ENCODE measurements around the gene SMIM10L2A. TPM values are rescaled to one million over a fixed set of nuclear protein-coding genes. Genes with fewer than 3 reads are reported as not detected.
"Not testable (repeated sequence)": the region's sequence is repeated elsewhere in the genome, so short reads cannot be mapped to it uniquely, and the experiment has no call there.

The SMIM10L2A gene
- total and polyA plus RNA-seq, 5 donors: 3.8 to 6.3 (median 5.2) TPM

DNA sequence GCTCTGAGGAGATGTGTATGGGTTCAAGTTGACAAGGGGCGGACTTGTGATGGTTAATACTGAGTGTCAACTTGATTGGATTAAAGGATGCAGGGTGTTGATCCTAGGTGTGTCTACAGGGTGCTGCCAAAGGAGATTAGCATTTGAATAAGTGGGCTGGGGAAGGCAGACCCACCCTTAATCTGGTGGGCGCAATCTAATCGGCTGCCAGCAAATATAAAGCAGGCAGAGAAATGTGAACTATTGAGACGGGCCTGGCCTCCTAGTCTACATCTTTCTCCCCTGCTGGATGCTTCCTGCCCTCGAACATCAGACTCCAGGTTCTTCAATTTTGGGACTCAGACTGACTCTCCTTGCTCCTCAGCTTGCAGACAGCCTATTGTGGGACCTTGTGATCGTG is 26.7 kb upstream of the SMIM10L2A start:
- ATAC-seq (no peak), DNase-seq (no peak)
- intact Hi-C loops (cut with DNase I): no loop called here
- Histone ChIP-seq H3K27ac (ENCODE audit: low read length) (no peak overlapping the region), H3K27me3 (ENCODE audit: control insufficient read depth, insufficient read depth) (no peaks in the 10 kb centered on the region), H3K4me3 (ENCODE audit: low read length) (no peak overlapping the region), H3K4me1 (ENCODE audit: control insufficient read depth, insufficient read depth, low read length) (no peaks in the 10 kb centered on the region), H3K9me3 (ENCODE audit: control insufficient read depth, low read length) (no peaks in the 10 kb centered on the region)
- WGBS: 84% methylated on average over 6 of the region's 6 CpGs

DNA sequence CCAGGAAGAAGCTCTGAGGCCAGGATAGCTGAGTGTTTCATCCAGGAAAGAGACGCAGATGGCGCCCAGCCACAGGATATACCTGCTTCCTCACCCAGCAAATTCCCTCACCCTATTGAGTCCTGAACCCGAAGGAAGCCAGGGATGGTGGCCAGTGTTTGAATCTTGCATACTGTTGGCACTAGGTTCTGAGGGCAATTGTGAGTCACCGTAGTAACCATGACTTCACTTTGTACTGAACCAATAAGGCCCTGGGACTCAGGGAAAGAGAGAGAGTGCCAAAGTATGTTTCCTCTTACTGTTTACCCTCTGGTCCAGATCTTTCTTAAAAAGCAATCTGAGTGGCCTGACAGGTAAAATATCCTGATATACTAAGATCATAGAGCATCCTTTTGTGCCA is 25.6 kb upstream of the SMIM10L2A start:
- Histone ChIP-seq H3K27me3 (ENCODE audit: control insufficient read depth, insufficient read depth) (no peaks in the 10 kb centered on the region), H3K9me3 (ENCODE audit: control insufficient read depth, low read length) (no peaks in the 10 kb centered on the region), H3K27ac (ENCODE audit: low read length) (no peak overlapping the region), H3K4me1 (ENCODE audit: control insufficient read depth, insufficient read depth, low read length) (no peaks in the 10 kb centered on the region), H3K4me3 (ENCODE audit: low read length) (no peak overlapping the region)
- WGBS: 57% methylated on average over 4 of the region's 4 CpGs
- intact Hi-C loops (cut with DNase I): no loop called here
- ATAC-seq: no peak
- DNase-seq: no peak

DNA sequence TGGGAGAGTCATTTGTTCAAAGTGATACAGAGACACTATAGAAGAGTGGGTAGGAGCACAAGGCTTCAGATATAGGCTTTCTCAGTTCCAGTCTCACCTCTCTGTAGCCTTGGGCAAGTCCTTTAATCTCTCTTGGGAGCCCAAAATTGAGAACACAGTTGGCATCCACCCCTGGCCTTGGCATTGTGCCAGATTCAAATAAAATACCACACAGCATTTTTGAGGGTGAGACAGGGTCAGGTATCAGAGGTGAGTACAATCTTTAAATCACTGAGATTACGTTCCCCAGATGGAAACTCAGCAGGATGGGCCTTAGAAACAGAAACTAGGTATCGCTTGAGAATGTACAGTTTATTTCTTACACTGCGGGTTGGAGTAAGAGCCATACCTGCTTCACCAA is 25.2 kb upstream of the SMIM10L2A start:
- ATAC-seq (no peak), DNase-seq (no peak)
- Histone ChIP-seq H3K27me3 (ENCODE audit: control insufficient read depth, insufficient read depth) (no peaks in the 10 kb centered on the region), H3K4me1 (ENCODE audit: control insufficient read depth, insufficient read depth, low read length) (no peaks in the 10 kb centered on the region), H3K4me3 (ENCODE audit: low read length) (no peak overlapping the region), H3K9me3 (ENCODE audit: control insufficient read depth, low read length) (no peaks in the 10 kb centered on the region), H3K27ac (ENCODE audit: low read length) (no peak overlapping the region)
- intact Hi-C loops (cut with DNase I): no loop called here
- 96% methylated on average over 3 of the region's 3 CpGs for WGBS

DNA sequence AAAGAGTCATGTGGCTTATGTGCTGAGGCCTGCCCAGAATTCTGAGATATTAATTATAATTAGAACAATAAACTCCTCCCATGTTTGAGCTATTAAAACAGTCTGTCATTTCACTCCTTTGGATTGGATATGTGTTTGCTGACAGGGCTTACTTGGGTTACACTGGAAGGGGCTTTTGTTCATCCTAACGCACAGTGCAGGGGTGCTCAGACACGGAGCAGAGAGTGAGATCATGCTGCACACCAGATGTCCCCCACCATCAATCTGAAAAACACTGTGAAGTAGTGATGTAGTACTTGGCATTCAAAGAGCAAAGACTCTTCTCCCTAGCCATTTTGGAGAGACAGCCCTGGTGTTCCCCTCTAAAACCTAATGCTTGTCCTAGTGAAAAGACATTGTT is 24.1 kb upstream of the SMIM10L2A start:
- no peak for DNase-seq
- Histone ChIP-seq H3K9me3 (ENCODE audit: control insufficient read depth, low read length) (no peaks in the 10 kb centered on the region), H3K4me1 (ENCODE audit: control insufficient read depth, insufficient read depth, low read length) (no peaks in the 10 kb centered on the region), H3K27ac (ENCODE audit: low read length) (no peak overlapping the region), H3K27me3 (ENCODE audit: control insufficient read depth, insufficient read depth) (no peaks in the 10 kb centered on the region), H3K4me3 (ENCODE audit: low read length) (no peak overlapping the region)
- no peak for ATAC-seq
- 82% methylated on average over 2 of the region's 2 CpGs for WGBS
- intact Hi-C loops (cut with DNase I): no loop called here

DNA sequence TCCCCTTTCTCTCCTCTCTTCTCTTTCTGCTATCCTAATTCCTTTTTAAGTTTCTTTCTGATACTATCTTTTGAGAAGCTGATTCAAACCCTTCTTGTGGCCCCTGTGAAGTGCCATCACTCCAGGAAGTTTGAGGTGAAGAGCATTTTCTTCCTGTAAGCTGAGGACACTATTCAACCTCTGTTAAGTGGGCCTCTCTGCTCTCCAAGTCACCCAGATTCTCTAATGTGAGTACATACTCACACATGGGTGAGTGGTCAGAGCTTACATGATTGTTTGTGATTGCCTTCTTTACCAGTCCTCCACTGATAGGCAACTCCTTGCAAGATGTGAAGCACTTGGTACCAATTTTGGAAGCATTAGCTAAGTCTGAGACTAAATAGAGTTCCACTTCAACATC is 18.4 kb upstream of the SMIM10L2A start:
- intact Hi-C loops (cut with DNase I): no loop called here
- ATAC-seq: no peak

DNA sequence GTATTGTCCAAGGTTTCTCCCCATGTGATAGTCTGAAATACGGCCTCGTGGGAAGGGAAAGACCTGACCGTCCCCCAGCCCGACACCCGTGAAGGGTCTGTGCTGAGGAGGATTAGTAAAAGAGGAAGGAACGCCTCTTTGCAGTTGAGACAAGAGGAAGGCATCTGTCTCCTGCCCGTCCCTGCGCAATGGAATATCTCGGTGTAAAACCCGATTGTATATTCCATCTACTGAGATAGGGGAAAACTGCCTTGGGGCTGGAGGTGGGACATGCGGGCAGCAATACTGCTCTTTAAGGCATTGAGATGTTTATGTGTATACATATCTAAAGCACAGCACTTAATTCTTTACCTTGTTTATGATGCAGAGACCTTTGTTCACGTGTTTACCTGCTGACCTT is 15.3 kb upstream of the SMIM10L2A start:
- ATAC-seq; H3K27ac ChIP-seq (ENCODE audit: low read length); intact Hi-C loops (cut with DNase I); H3K9me3 ChIP-seq (ENCODE audit: control insufficient read depth, low read length); H3K27me3 ChIP-seq (ENCODE audit: control insufficient read depth, insufficient read depth); DNase-seq; H3K4me3 ChIP-seq (ENCODE audit: low read length); H3K4me1 ChIP-seq (ENCODE audit: control insufficient read depth, insufficient read depth, low read length): not testable (repeated sequence)
- 34% methylated on average over 7 of the region's 12 CpGs for WGBS

More for the DNA sequence above, 18.4 kb upstream of the SMIM10L2A start:
- DNase-seq: no peak
- H3K4me3 ChIP-seq (ENCODE audit: low read length): no peak overlapping the region
- no peak overlapping the region for H3K27ac ChIP-seq (ENCODE audit: low read length)
- H3K9me3 ChIP-seq (ENCODE audit: control insufficient read depth, low read length): no peaks in the 10 kb centered on the region
- no peaks in the 10 kb centered on the region for H3K4me1 ChIP-seq (ENCODE audit: control insufficient read depth, insufficient read depth, low read length)
- no peaks in the 10 kb centered on the region for H3K27me3 ChIP-seq (ENCODE audit: control insufficient read depth, insufficient read depth)

DNA sequence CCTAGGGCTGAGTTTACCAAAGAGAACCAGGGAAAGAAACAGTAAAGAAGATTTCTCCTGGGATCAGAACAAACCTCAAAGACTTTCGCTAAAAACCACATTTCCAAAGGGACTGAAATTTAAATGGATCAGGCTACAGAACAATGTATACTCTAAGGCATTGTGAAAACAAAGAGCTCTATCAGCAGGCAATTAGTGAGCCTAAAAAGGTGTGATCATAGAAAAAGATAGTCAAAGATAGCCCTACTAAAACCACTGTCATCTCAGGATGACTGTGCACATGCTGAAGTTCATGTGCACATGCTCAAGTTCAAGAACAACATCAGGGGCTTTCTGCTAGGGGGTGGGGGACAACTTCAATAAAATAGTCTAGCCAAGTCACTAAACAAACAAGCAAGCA is 12.9 kb upstream of the SMIM10L2A start:
- Histone ChIP-seq H3K4me1 (ENCODE audit: control insufficient read depth, insufficient read depth, low read length) (no peaks in the 10 kb centered on the region), H3K9me3 (ENCODE audit: control insufficient read depth, low read length) (no peaks in the 10 kb centered on the region), H3K27me3 (ENCODE audit: control insufficient read depth, insufficient read depth) (no peaks in the 10 kb centered on the region), H3K4me3 (ENCODE audit: low read length) (no peak overlapping the region), H3K27ac (ENCODE audit: low read length) (no peak overlapping the region)
- intact Hi-C loops (cut with DNase I): no loop called here
- DNase-seq (no peak), ATAC-seq (no peak)
- 90% methylated on average over 1 of the region's 1 CpG for WGBS

DNA sequence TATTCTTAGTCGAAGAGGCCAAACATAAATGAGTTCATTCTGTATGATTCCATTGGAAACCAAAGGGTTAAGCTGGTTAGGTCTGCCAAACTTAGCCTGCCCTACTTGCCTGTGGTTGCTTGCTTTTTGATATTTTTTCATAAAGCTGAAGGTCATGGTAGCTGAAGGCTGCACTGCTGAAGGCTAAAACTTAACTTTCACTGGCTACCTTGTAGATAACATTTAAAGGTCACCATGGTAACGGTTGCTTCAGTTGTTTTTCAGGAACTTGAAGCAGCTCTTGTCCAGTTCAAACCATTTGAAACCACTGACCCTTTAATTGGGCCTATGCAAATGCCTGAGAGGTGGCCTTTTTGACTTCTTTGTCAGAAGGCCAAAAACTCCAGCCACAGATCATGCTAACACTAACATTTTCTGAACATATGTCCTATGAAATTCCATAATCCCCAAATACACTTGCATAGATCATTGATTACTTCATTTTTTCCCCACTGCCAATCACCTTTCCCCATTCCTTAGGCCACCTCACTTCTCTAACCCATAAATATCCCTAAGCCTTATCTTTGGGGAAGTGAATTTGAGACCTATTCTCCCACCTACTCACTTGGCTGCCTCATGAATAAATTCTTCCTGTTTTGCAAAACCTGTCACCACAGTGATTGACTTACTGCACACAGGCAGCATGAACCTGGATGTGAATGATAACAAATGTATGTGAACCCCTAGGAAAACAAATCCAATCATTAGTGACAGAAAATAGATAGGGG is 10.7 kb upstream of the SMIM10L2A start:
- ATAC-seq (no peak), DNase-seq (no peak)
- intact Hi-C loops (cut with DNase I): no loop called here
- H3K27ac ChIP-seq (ENCODE audit: low read length): no peak overlapping the region
- H3K27me3 ChIP-seq (ENCODE audit: control insufficient read depth, insufficient read depth): no peaks in the 10 kb centered on the region
- H3K4me3 ChIP-seq (ENCODE audit: low read length): no peak overlapping the region
- H3K4me1 ChIP-seq (ENCODE audit: control insufficient read depth, insufficient read depth, low read length): no peaks in the 10 kb centered on the region
- WGBS: 80% methylated on average over 2 of the region's 2 CpGs
- no peaks in the 10 kb centered on the region for H3K9me3 ChIP-seq (ENCODE audit: control insufficient read depth, low read length)

DNA sequence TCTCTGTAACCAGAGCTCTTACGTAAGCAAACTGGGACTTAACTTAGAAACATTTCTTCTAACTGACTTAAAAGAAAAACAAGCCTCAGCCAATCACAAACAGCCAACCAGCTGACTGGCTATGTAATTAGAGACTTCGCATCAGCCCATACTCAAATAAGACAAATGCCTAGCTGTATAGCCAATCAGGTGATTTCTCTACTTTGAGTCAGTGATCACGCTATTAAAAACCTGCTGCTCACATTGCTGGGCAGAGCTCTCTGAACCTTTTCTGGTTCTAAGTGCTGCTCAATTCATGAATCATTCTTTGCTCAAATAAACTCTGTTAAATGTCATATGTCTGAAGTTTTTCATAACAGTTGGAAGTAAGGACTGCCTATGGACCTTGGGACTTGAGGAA is 9.9 kb upstream of the SMIM10L2A start:
- Histone ChIP-seq H3K27ac (ENCODE audit: low read length) (no peak overlapping the region), H3K27me3 (ENCODE audit: control insufficient read depth, insufficient read depth) (no peaks in the 10 kb centered on the region), H3K4me3 (ENCODE audit: low read length) (no peak overlapping the region), H3K4me1 (ENCODE audit: control insufficient read depth, insufficient read depth, low read length) (no peaks in the 10 kb centered on the region), H3K9me3 (ENCODE audit: control insufficient read depth, low read length) (no peaks in the 10 kb centered on the region)
- WGBS: 97% methylated on average over 3 of the region's 3 CpGs
- DNase-seq (no peak), ATAC-seq (no peak)
- intact Hi-C loops (cut with DNase I): no loop called here

DNA sequence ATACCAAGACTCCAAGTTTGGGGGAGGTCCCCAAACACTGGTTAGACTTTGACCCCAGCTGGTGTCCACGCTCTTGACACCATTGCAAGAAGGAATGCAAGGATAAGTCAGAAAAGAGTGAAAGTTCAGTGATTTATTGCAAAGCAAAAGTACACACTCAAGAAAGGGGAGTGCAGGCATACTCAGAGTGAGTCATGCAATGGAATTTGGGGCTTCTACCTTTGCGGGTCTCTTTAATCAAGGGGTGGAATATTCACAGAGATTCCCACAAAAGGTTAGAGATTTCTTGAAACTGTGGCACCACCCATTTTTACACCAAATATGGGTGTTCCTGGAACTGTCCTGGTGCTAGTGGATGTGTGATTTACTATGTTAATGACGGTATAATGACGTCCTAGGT is 5.2 kb upstream of the SMIM10L2A start:
- DNase-seq (no peak), ATAC-seq (no peak)
- Histone ChIP-seq H3K4me3 (ENCODE audit: low read length) (no peak overlapping the region), H3K4me1 (ENCODE audit: control insufficient read depth, insufficient read depth, low read length) (no peaks in the 10 kb centered on the region), H3K27ac (ENCODE audit: low read length) (no peak overlapping the region), H3K9me3 (ENCODE audit: control insufficient read depth, low read length) (no peaks in the 10 kb centered on the region), H3K27me3 (ENCODE audit: control insufficient read depth, insufficient read depth) (no peaks in the 10 kb centered on the region)
- intact Hi-C loops (cut with DNase I): no loop called here
- 84% methylated on average over 4 of the region's 4 CpGs for WGBS

DNA sequence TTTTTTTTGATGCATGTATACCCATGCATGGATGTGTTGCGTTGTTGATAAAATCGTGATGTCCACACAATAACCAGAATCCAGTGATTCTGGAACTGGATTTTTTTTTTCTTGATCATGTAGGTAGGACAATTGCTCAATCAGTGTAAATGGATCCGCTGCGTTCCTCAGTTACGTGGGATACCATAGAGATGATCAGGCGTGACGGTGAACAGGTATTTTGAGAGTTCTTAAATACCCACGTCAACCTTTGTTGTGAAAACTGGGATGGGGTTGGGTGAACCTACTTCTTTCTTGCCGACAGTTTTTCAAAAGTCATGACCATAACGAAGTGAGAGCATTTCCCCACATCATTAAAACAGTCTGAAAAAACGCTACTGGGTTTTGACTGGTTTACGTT is 913 bp upstream of the SMIM10L2A start:
- no peak overlapping the region for H3K27ac ChIP-seq (ENCODE audit: low read length)
- 96% methylated on average over 12 of the region's 12 CpGs for WGBS
- H3K9me3 ChIP-seq (ENCODE audit: control insufficient read depth, low read length): no peaks in the 10 kb centered on the region
- no peak overlapping the region for H3K4me3 ChIP-seq (ENCODE audit: low read length)
- no peak for DNase-seq
- intact Hi-C loops (cut with DNase I): no loop called here
- no peaks in the 10 kb centered on the region for H3K27me3 ChIP-seq (ENCODE audit: control insufficient read depth, insufficient read depth)
- H3K4me1 ChIP-seq (ENCODE audit: control insufficient read depth, insufficient read depth, low read length): no peaks in the 10 kb centered on the region
- no peak for ATAC-seq

DNA sequence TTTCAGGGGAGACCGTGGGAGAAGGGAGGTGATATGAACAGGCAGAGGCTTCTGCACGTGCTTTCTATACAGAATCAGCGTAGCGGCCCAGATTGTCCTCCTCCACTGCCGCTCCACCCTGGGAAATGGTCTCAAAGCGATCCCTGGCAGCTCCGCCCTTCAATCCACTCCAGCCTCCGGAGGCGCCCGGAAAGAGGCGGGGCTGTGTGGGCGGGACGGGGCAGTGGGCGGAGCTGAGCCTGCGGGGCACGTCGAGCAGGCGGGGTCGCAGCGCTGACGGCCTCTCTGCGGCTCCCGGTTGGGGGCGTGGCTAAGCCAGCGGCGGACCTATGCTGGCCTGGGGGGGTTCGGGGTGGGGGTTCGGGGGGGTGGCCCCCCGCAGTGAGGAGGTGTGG is 210 bp upstream of the SMIM10L2A start:
- DNase-seq (peak; percentile 89 to 96 (median 95)), ATAC-seq (peak; percentile 98)
- H3K27ac ChIP-seq (ENCODE audit: low read length): no peak overlapping the region
- H3K4me3 ChIP-seq (ENCODE audit: low read length): peak overlapping the region; percentile 53
- no peaks in the 10 kb centered on the region for H3K4me1 ChIP-seq (ENCODE audit: control insufficient read depth, insufficient read depth, low read length)
- WGBS: under 1% methylated on average over 27 of the region's 29 CpGs
- H3K27me3 ChIP-seq (ENCODE audit: control insufficient read depth, insufficient read depth): no peaks in the 10 kb centered on the region
- intact Hi-C loops (cut with DNase I): no loop called here
- no peaks in the 10 kb centered on the region for H3K9me3 ChIP-seq (ENCODE audit: control insufficient read depth, low read length)
